IPS DF 6.9 (cell line): ENCODE data around the gene PIP5K1A.
"Not testable (repeated sequence)": the region's sequence is repeated elsewhere in the genome, so short reads cannot be mapped to it uniquely, and the experiment has no call there.

Experiments
- DNase-seq: peaks from one replicate; pipeline ENCODE4 v3.0.0-alpha.2; 2013; ENCODE audit warnings: low read depth, low spot score
- H3K27ac ChIP-seq: one replicate; pipeline ENCODE4 v1.5.1; 2013; ENCODE audit warnings: low read length, control low read depth
- H3K27me3 ChIP-seq: 2 replicates; pipeline ENCODE4 v1.6.1; 2013; ENCODE audit warnings: mild to moderate bottlenecking, low read length; ENCODE audit not compliant: control insufficient read depth, insufficient read depth
- H3K36me3 ChIP-seq: 2 replicates; pipeline ENCODE4 v1.6.1; 2013; ENCODE audit warnings: low read length; ENCODE audit not compliant: control insufficient read depth, insufficient read depth
- H3K4me1 ChIP-seq: 2 replicates; pipeline ENCODE4 v1.6.1; 2013; ENCODE audit warnings: low read length; ENCODE audit not compliant: control insufficient read depth, insufficient read depth
- H3K4me3 ChIP-seq: 2 replicates; pipeline ENCODE4 v1.5.1; 2013; ENCODE audit warnings: mild to moderate bottlenecking, low read length
- H3K9me3 ChIP-seq: 2 replicates; pipeline ENCODE4 v1.6.1; 2013; ENCODE audit warnings: low read length, inconsistent platforms; ENCODE audit not compliant: control insufficient read depth, insufficient read depth
- WGBS: extraction: QIAGEN DNeasy Blood & Tissue Kit; methylation state at CpG from one replicate; pipeline ENCODE4 v1.1.7; 2013; ENCODE audit warnings: mixed read lengths, missing lambda C conversion rate; ENCODE audit not compliant: insufficient read length, insufficient coverage; 5-methylcytosine and 5-hydroxymethylcytosine counted together

PIP5K1A gene

GRCh38 chr1:151166505-151166956 is 31.8 kb upstream of the PIP5K1A start:
- WGBS: no CpG with 5 or more reads among the region's 15 CpGs
- Histone ChIP-seq H3K36me3 (no peaks in the 10 kb centered on the region), H3K27ac (no peak overlapping the region), H3K27me3 (no peaks in the 10 kb centered on the region), H3K4me3 (peak overlapping the region; percentile 72; the same call in 1 of the 2 replicates), H3K4me1 (no peaks in the 10 kb centered on the region), H3K9me3 (no peaks in the 10 kb centered on the region)
- no peak for DNase-seq

- Histone ChIP-seq H3K4me1 (no peaks in the 10 kb centered on the region), H3K27ac (no peak overlapping the region), H3K27me3 (no peaks in the 10 kb centered on the region), H3K36me3 (no peaks in the 10 kb centered on the region), H3K4me3 (no peak overlapping the region; the same call in 1 of the 2 replicates), H3K9me3 (no peaks in the 10 kb centered on the region)
- no CpG with 5 or more reads among the region's 6 CpGs for WGBS
- DNase-seq: no peak
Measured at GRCh38 chr1:151167116-151167515, 31.2 kb upstream of the PIP5K1A start.

GRCh38 chr1:151171190-151171589 is 27.2 kb upstream of the PIP5K1A start:
- Histone ChIP-seq H3K27me3 (no peaks in the 10 kb centered on the region), H3K4me1 (no peaks in the 10 kb centered on the region), H3K36me3 (0 out of 2 replicates have a peak, but pooled peaks cover 2% of the 10 kb centered on the region), H3K9me3 (no peaks in the 10 kb centered on the region), H3K27ac (no peak overlapping the region), H3K4me3 (no peak overlapping the region)
- no peak for DNase-seq
- WGBS: no CpG with 5 or more reads among the region's 5 CpGs

GRCh38 chr1:151175041-151175741 is 23.2 kb upstream of the PIP5K1A start:
- Histone ChIP-seq H3K27me3 (no peaks in the 10 kb centered on the region), H3K4me1 (no peaks in the 10 kb centered on the region), H3K27ac (no peak overlapping the region), H3K9me3 (no peaks in the 10 kb centered on the region), H3K4me3 (no peak overlapping the region), H3K36me3 (peaks cover 10% of the 10 kb centered on the region; the same call in 1 of the 2 replicates)
- DNase-seq: no peak
- no CpG with 5 or more reads among the region's 6 CpGs for WGBS

GRCh38 chr1:151175863-151176262 is 22.5 kb upstream of the PIP5K1A start, which contains the start of gene TMOD4:
Gene TMOD4, minus strand, starts transcription at chr1:151175981. Its CDS starts 1,106 bp downstream, at chr1:151174875.
- peaks cover 17% of the 10 kb centered on the region; the same call in 1 of the 2 replicates for H3K36me3 ChIP-seq

GRCh38 chr1:151176514-151177045 is 21.8 kb upstream of the PIP5K1A start:
- Histone ChIP-seq H3K36me3 (peaks cover 20% of the 10 kb centered on the region; the same call in 1 of the 2 replicates), H3K27me3 (no peaks in the 10 kb centered on the region), H3K4me3 (no peak overlapping the region), H3K4me1 (no peaks in the 10 kb centered on the region; the same call in 1 of the 2 replicates), H3K9me3 (no peaks in the 10 kb centered on the region), H3K27ac (no peak overlapping the region)
- DNase-seq: no peak
- no CpG with 5 or more reads among the region's 17 CpGs for WGBS

More at GRCh38 chr1:151175863-151176262, 22.5 kb upstream of the PIP5K1A start, which contains the start of gene TMOD4:
- Histone ChIP-seq H3K4me3 (no peak within 1 kb of the TSS), H3K27ac (no peak within 1 kb of the TSS), H3K4me1 (no peaks in the 10 kb centered on the region; the same call in 1 of the 2 replicates), H3K9me3 (no peaks in the 10 kb centered on the region), H3K27me3 (no peaks in the 10 kb centered on the region)
- WGBS: no CpG with 5 or more reads among the region's 4 CpGs
- DNase-seq: no peak

GRCh38 chr1:151184211-151184610 is 14.1 kb upstream of the PIP5K1A start:
- H3K4me1 ChIP-seq: no peaks in the 10 kb centered on the region; the same call in 1 of the 2 replicates
- H3K36me3 ChIP-seq: peaks cover 27% of the 10 kb centered on the region
- H3K4me3 ChIP-seq: no peak overlapping the region
- no peak for DNase-seq
- no CpG with 5 or more reads among the region's 10 CpGs for WGBS
- no peaks in the 10 kb centered on the region for H3K9me3 ChIP-seq
- H3K27ac ChIP-seq: no peak overlapping the region
- H3K27me3 ChIP-seq: no peaks in the 10 kb centered on the region

GRCh38 chr1:151187205-151187604 is 11.1 kb upstream of the PIP5K1A start:
- Histone ChIP-seq H3K27me3 (no peaks in the 10 kb centered on the region), H3K9me3 (no peaks in the 10 kb centered on the region), H3K4me3 (no peak overlapping the region), H3K36me3 (peaks cover 13% of the 10 kb centered on the region), H3K27ac (no peak overlapping the region), H3K4me1 (no peaks in the 10 kb centered on the region)
- no CpG with 5 or more reads among the region's 1 CpG for WGBS
- no peak for DNase-seq

- not testable (repeated sequence) for H3K27ac ChIP-seq
Measured at GRCh38 chr1:151188667-151189066, 9.7 kb upstream of the PIP5K1A start.

GRCh38 chr1:151189637-151190445 is 8.5 kb upstream of the PIP5K1A start, which contains the start of gene VPS72:
Gene VPS72, minus strand, starts transcription at chr1:151190197. Its CDS starts 76 bp downstream, at chr1:151190121.
- Histone ChIP-seq H3K4me3 (peak within 1 kb of the TSS; percentile 91), H3K27ac (no peak within 1 kb of the TSS), H3K36me3 (0 out of 2 replicates have a peak, but pooled peaks cover 4% of the 10 kb centered on the region), H3K4me1 (no peaks in the 10 kb centered on the region), H3K9me3 (no peaks in the 10 kb centered on the region), H3K27me3 (no peaks in the 10 kb centered on the region)
- peak; percentile 66 for DNase-seq
- WGBS: no CpG with 5 or more reads among the region's 42 CpGs

More at GRCh38 chr1:151188667-151189066, 9.7 kb upstream of the PIP5K1A start:
- DNase-seq, H3K36me3 ChIP-seq, H3K4me1 ChIP-seq, H3K4me3 ChIP-seq, H3K9me3 ChIP-seq, H3K27me3 ChIP-seq: not testable (repeated sequence)
- WGBS: no CpG with 5 or more reads among the region's 8 CpGs
